ENCODE results near the gene MAD1L1.

Gene MAD1L1

DNA sequence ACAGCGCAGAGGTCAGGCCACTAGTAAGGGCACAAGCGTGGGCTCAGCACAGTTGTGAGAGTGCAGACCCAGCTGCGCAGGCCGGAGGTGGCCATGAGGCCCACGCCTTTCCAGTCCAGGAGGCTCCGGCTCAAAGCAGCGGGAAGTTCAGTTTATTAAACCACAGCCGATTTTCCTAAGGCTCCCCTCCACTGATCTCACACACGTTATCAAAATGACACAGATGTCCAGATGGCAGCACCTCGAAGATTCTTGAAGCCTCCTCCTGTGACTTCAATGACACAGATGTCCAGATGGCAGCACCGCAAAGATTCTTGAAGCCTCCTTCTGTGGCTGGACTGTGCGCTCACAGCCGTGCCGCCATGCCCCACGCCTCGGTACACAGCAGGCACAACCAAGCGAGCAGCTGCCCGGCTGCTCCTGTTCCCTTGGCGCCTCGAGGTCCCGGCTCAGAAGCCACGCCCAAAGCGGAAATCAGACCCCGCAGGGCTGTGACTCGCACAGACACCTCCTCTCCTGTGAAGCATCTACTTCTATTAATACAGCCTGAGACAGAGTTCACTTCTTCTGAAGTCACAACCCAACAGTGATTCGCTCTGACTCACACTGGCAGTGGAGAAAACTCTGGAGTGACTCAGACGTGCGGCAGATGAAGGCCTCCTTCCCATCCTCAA, 122.7 kb downstream of the MAD1L1 start:
- DNase-seq (ENCODE audit: low read depth, low spot score), result peak; percentile 93
- in situ Hi-C loops (cut with HindIII; ENCODE audit: low sequenced_read_pairs), result no loop called here
- TF ChIP-seq, protein P1, sequence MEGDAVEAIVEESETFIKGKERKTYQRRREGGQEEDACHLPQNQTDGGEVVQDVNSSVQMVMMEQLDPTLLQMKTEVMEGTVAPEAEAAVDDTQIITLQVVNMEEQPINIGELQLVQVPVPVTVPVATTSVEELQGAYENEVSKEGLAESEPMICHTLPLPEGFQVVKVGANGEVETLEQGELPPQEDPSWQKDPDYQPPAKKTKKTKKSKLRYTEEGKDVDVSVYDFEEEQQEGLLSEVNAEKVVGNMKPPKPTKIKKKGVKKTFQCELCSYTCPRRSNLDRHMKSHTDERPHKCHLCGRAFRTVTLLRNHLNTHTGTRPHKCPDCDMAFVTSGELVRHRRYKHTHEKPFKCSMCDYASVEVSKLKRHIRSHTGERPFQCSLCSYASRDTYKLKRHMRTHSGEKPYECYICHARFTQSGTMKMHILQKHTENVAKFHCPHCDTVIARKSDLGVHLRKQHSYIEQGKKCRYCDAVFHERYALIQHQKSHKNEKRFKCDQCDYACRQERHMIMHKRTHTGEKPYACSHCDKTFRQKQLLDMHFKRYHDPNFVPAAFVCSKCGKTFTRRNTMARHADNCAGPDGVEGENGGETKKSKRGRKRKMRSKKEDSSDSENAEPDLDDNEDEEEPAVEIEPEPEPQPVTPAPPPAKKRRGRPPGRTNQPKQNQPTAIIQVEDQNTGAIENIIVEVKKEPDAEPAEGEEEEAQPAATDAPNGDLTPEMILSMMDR (IDR thresholded peaks at IDR 0.05; ENCODE audit: low read depth, low read length), result no peak

GRCh38 chr7:2109251-2109872, 123.4 kb downstream of the MAD1L1 start:
- peak; percentile 32 for DNase-seq (ENCODE audit: low read depth, low spot score)
- H3K4me3 ChIP-seq (ENCODE audit: low read depth, low read length), result no peak overlapping the region
- in situ Hi-C loops (cut with HindIII; ENCODE audit: low sequenced_read_pairs), result no loop called here
- TF ChIP-seq, protein P1 (IDR thresholded peaks at IDR 0.05; ENCODE audit: low read depth, low read length), result no peak

More for the DNA sequence above, 122.7 kb downstream of the MAD1L1 start:
- no peak overlapping the region for H3K4me3 ChIP-seq (ENCODE audit: low read depth, low read length)

DNA sequence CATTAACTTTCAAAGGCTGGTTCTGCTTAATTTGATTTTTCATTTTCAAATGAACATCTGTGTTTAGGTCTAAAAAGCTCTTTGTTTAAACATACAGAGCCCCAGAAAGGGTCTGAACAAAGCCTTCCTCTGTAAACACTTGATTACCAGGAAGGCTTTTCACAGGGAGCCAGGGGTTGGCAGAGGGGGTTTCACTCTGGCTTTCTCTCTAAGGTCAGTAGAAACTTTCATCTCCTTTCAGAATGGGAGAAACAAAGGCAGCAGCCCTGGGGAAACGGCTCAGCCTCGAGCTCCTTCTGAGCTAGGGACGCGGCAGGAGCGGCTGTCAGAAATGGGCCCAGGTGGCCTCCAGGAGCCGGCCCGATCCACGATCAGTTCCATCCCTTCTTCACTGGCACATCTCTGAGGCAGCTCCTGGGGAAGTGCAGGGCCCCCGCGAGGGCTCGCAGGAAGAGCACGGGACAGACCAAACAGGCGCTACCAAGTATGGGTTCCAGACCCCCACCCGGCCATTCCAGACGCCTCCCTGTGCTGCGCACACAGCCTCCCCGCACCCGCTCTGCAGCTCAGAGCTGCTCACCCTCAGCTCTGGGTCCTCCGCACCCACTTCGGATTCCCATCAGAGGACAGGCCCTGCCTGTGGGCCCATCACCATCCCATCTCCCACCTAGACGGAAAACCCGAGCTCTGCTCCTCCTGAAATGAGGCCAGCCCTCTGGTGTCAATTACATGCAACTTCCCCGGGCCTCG, 124.1 kb downstream of the MAD1L1 start:
- in situ Hi-C loops (cut with HindIII; ENCODE audit: low sequenced_read_pairs), result no loop called here
- TF ChIP-seq, protein P1 (IDR thresholded peaks at IDR 0.05; ENCODE audit: low read depth, low read length), result peak; percentile 26
- DNase-seq (ENCODE audit: low read depth, low spot score), result no peak
- no peak overlapping the region for H3K4me3 ChIP-seq (ENCODE audit: low read depth, low read length)

DNA sequence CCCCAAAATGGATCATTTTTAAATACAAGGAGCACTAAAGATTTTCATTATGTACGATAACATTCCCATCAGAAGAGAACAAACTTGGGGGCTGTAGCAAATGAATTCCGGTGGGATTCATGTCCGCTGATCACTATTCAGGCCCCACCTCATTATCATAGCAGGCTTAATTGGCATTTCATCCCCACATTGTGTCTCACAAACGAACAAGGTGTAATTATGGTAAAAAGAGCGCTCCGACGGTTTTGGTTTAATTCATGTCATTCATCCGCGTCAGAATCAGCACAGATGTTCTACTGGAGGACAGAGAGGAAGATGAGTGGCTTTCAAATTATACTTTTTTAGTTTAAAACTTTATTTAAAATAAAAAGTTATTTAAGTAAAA, 124.7 kb downstream of the MAD1L1 start:
- DNase-seq (ENCODE audit: low read depth, low spot score), result no peak
- TF ChIP-seq, protein P1 (IDR thresholded peaks at IDR 0.05; ENCODE audit: low read depth, low read length), result no peak
- no peak overlapping the region for H3K4me3 ChIP-seq (ENCODE audit: low read depth, low read length)
- in situ Hi-C loops (cut with HindIII; ENCODE audit: low sequenced_read_pairs), result no loop called here

GRCh38 chr7:2107386-2108070, 125.2 kb downstream of the MAD1L1 start:
- TF ChIP-seq, protein P1 (IDR thresholded peaks at IDR 0.05; ENCODE audit: low read depth, low read length), result no peak
- no peak overlapping the region for H3K4me3 ChIP-seq (ENCODE audit: low read depth, low read length)
- in situ Hi-C loops (cut with HindIII; ENCODE audit: low sequenced_read_pairs), result no loop called here
- peak; percentile 40 for DNase-seq (ENCODE audit: low read depth, low spot score)

GRCh38 chr7:2106924-2107323, 125.8 kb downstream of the MAD1L1 start:
- in situ Hi-C loops (cut with HindIII; ENCODE audit: low sequenced_read_pairs), result no loop called here
- TF ChIP-seq, protein P1 (IDR thresholded peaks at IDR 0.05; ENCODE audit: low read depth, low read length), result no peak
- no peak overlapping the region for H3K4me3 ChIP-seq (ENCODE audit: low read depth, low read length)
- DNase-seq (ENCODE audit: low read depth, low spot score), result peak; percentile 69
